Measurements from ENCODE around the gene ROBO1.

Gene ROBO1

GRCh38 chr3:79558943-79559342, 208.9 kb downstream of the ROBO1 start:
- Histone ChIP-seq H3K9ac (ENCODE audit: low read depth, low read length) (no peak overlapping the region), H3K27me3 (ENCODE audit: insufficient read depth, low read length, poor library complexity) (no peaks in the 10 kb centered on the region), H3K36me3 (ENCODE audit: insufficient read depth, low read length) (no peaks in the 10 kb centered on the region), H3K4me3 (ENCODE audit: low read depth in 1 of 2, low read length in 2 of 2) (no peak overlapping the region), H3K4me1 (ENCODE audit: insufficient read depth, low read length) (no peaks in the 10 kb centered on the region), H3K79me2 (ENCODE audit: insufficient read depth, low read length) (no peaks in the 10 kb centered on the region), H4K20me1 (ENCODE audit: insufficient read depth, low read length) (no peaks in the 10 kb centered on the region), H2AFZ (ENCODE audit: low read depth, low read length) (no peak overlapping the region), H3K4me2 (ENCODE audit: insufficient read depth, low read length) (no peak overlapping the region), H3K27ac (ENCODE audit: low read length) (no peak overlapping the region), H3K9me3 (ENCODE audit: insufficient read depth, low read length, severe bottlenecking) (no peaks in the 10 kb centered on the region)
- no peak for TF ChIP-seq EZH2 (IDR thresholded peaks at IDR 0.05; ENCODE audit: borderline replicate concordance, low read depth, low read length, severe bottlenecking)
- no peak for TF ChIP-seq CTCF (IDR thresholded peaks at IDR 0.05; ENCODE audit: borderline replicate concordance, extremely low read depth, low read length, poor library complexity, severe bottlenecking)
- no peak for DNase-seq
- ATAC-seq (ENCODE audit: insufficient read depth, low read depth), result no peak

GRCh38 chr3:79555655-79556054, 212.1 kb downstream of the ROBO1 start:
- ATAC-seq (ENCODE audit: insufficient read depth, low read depth), result no peak
- no peak for TF ChIP-seq EZH2 (IDR thresholded peaks at IDR 0.05; ENCODE audit: borderline replicate concordance, low read depth, low read length, severe bottlenecking)
- no peak for TF ChIP-seq CTCF (IDR thresholded peaks at IDR 0.05; ENCODE audit: borderline replicate concordance, extremely low read depth, low read length, poor library complexity, severe bottlenecking)

GRCh38 chr3:79551997-79552396, 215.8 kb downstream of the ROBO1 start:
- no peak overlapping the region for H3K27ac ChIP-seq (ENCODE audit: low read length)
- no peak overlapping the region for H3K4me3 ChIP-seq (ENCODE audit: low read depth in 1 of 2, low read length in 2 of 2)
- H3K79me2 ChIP-seq (ENCODE audit: insufficient read depth, low read length), result no peaks in the 10 kb centered on the region
- no peaks in the 10 kb centered on the region for H3K27me3 ChIP-seq (ENCODE audit: insufficient read depth, low read length, poor library complexity)
- H3K36me3 ChIP-seq (ENCODE audit: insufficient read depth, low read length), result no peaks in the 10 kb centered on the region
- H3K4me2 ChIP-seq (ENCODE audit: insufficient read depth, low read length), result no peak overlapping the region
- DNase-seq, result no peak
- ATAC-seq (ENCODE audit: insufficient read depth, low read depth), result no peak
- H3K9me3 ChIP-seq (ENCODE audit: insufficient read depth, low read length, severe bottlenecking), result no peaks in the 10 kb centered on the region
- H3K4me1 ChIP-seq (ENCODE audit: insufficient read depth, low read length), result no peaks in the 10 kb centered on the region
- H2AFZ ChIP-seq (ENCODE audit: low read depth, low read length), result no peak overlapping the region
- TF ChIP-seq CTCF (IDR thresholded peaks at IDR 0.05; ENCODE audit: borderline replicate concordance, extremely low read depth, low read length, poor library complexity, severe bottlenecking) (no peak), EZH2 (IDR thresholded peaks at IDR 0.05; ENCODE audit: borderline replicate concordance, low read depth, low read length, severe bottlenecking) (no peak)
- H4K20me1 ChIP-seq (ENCODE audit: insufficient read depth, low read length), result no peaks in the 10 kb centered on the region
- H3K9ac ChIP-seq (ENCODE audit: low read depth, low read length), result no peak overlapping the region

More at GRCh38 chr3:79555655-79556054, 212.1 kb downstream of the ROBO1 start:
- Histone ChIP-seq H3K4me1 (ENCODE audit: insufficient read depth, low read length) (no peaks in the 10 kb centered on the region), H3K27me3 (ENCODE audit: insufficient read depth, low read length, poor library complexity) (no peaks in the 10 kb centered on the region), H3K9me3 (ENCODE audit: insufficient read depth, low read length, severe bottlenecking) (no peaks in the 10 kb centered on the region), H3K27ac (ENCODE audit: low read length) (no peak overlapping the region), H4K20me1 (ENCODE audit: insufficient read depth, low read length) (no peaks in the 10 kb centered on the region), H3K9ac (ENCODE audit: low read depth, low read length) (no peak overlapping the region), H3K4me3 (ENCODE audit: low read depth in 1 of 2, low read length in 2 of 2) (no peak overlapping the region), H2AFZ (ENCODE audit: low read depth, low read length) (no peak overlapping the region), H3K79me2 (ENCODE audit: insufficient read depth, low read length) (no peaks in the 10 kb centered on the region), H3K4me2 (ENCODE audit: insufficient read depth, low read length) (no peak overlapping the region), H3K36me3 (ENCODE audit: insufficient read depth, low read length) (no peaks in the 10 kb centered on the region)
- DNase-seq, result no peak
